IPS DF 4.7 (cell line): ENCODE measurements around the gene RNF44.

Experiments
- DNase-seq: peaks from one replicate; pipeline ENCODE4 v3.0.0-alpha.2; 2013; ENCODE audit warnings: low spot score; ENCODE audit errors: extremely low read depth

RNF44 gene

DNA sequence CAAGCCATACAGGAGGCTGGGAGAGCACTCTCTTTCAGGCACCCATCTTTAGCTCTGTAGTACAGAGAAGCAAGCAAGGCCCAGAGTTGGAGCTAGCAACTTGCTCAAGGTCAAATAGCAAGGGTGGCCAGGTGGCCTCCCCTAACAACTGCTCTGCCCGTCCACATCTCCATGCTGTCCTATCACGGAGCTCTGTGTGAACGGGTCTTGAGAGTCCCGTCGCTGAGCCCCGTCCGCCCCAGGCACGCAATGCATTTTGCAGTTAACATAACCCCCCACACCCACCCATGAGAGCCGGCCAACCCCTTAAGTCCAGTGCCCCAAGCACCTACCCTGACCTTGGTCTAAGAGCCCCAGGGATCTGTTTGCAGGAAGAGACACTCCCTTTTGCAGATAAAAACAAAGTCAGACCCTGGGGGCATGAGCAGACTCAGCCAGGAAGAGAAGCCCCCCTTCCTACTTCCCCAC, 1.5 kb downstream of the RNF44 start:
- no peak for DNase-seq

DNA sequence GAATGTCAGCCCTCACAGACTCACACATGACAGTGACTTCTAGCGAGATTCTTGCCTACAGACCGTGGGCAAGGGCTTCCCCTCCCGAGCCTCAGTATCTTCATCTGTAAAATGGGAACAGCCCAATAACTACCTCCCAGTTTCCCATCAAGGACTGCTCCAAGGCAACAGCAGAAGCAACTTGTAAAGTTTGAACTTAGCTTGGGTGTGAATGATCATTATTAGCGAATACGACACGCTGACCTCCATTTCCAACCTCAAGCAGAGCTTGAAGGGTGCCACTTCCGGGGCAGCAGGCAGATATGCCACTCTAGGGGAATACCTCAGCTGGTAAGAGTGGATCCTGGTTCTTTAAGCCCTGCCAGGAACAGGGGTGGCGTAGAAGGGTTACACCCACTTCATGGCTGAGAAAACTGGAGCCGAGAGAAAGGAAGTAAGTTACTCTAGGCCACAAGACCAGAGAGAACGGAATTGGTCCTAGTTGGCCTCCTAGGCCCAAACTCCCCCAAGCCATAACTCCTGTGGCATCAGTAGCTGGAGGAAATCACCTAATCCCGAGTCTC, 2.0 kb downstream of the RNF44 start:
- no peak for DNase-seq

DNA sequence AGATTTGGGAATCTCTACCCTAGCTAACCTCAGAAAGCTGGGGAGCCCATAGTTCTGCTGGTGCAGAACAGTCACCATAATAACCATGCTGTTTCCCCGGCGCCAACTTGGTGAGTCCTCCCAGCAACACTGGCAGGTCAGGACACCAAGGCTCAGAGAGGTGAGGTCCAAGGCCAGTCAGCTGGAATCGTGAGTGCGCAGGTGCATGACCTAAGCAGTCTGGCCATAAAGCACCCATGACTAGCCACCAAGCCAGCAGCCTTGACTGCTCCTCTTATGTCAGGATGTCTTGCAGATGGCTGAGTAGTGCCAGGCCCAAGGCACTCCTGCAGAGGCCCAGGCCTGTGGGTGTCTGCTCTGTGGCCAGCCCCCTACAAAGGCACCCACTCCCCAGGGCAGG, 2.6 kb downstream of the RNF44 start:
- no peak for DNase-seq

DNA sequence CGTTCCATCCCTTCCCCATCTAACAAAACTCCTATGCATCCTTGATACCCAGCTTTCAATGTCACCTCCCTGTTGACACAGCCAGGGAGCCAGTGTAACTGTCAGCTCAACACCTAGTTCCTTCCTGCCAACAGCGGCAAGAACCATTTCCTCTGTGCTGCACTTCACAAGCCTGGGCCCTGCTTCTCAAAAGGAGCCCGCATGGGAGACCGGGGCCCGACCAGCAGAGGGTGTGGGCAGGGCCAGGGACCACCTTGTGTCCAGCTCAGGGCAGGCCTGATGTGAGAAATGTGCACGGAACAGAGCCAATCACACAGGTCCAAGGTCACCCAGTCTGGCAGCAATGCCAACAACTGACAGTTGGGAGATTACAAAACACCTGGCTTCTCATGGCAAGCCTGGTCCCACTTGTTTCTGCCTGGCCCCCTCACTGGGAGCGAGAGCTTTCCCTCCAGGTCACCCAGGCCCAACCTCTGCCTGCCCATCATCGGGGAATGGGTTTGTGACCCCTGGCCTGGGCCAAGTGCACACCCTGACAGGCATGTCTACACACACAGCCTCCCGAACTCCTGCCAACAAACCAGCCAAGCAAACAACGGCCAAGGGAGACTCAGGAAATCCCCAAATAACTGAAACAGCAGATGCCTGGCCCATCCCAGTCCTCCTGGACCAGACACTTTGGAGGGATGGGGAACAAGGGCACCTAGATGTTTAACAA, 3.1 kb downstream of the RNF44 start:
- DNase-seq: no peak

DNA sequence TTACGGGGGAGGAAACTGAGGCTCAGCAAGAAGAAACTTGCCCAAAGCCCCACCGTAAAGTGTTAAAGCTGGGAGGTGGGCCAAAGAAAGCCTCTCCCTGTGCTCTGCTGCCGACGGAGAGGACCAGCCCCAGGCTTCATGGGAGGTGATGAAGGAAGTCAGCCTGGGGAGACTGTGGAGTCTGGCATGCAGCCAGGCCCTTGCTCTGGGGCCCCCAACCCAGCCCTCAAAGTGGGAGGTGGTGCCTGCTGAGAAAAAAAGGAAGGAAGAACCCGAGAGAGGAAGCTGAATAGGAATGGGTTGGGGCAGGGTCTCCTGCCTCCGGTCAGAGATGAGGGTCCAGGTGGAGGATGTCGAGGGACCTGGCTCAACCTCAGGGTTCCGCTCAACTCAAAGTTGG, 3.8 kb downstream of the RNF44 start:
- no peak for DNase-seq

DNA sequence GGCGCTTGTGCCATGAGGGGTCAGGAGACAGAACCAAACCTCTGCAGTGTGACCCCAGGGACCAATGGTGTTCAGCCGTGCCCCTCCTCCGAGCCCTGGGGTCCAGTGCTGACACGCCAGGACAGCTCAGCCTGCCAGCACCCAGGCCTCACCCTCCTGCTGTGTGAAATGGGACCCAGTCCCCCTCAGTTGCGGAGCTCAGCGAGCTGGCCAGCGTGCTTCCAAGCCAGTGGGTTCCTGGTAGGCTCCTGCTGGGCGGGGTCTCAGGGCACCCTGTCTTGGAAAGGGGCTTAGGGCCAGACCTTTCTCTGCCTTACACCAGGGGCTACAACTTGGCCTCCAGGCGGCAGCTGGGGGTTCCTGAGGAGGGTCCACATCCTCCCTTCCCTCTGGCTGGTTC, 4.4 kb downstream of the RNF44 start:
- DNase-seq: no peak

DNA sequence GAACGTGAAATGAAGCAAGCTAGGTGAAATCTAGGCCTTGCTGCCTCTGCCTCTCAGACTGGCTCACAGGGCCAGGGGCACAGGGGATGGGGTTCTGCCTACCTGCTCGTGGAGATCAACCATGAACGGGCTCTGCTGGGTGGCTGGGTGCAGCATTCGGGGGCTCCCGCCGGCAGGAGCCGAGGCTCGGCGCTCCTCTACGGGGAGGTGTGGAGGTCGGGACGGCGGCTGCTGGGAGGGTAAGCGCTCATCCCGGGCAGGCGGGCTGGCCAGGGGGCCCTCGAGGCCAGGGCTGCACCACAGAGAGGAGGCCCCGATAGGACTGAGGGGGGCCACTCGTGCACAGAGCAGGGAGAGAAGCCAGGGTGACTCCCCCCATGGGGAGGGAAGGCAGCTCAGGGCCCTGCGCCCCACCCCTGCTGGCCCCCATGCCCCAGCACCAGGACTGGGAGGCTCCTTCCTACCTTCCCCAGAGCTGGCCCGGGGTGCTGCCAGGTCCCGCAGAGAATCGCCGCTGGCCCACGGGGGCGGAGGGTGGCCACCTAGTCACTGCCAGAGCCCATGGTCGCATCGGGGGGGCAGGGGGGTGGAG, 5.2 kb downstream of the RNF44 start:
- no peak for DNase-seq

DNA sequence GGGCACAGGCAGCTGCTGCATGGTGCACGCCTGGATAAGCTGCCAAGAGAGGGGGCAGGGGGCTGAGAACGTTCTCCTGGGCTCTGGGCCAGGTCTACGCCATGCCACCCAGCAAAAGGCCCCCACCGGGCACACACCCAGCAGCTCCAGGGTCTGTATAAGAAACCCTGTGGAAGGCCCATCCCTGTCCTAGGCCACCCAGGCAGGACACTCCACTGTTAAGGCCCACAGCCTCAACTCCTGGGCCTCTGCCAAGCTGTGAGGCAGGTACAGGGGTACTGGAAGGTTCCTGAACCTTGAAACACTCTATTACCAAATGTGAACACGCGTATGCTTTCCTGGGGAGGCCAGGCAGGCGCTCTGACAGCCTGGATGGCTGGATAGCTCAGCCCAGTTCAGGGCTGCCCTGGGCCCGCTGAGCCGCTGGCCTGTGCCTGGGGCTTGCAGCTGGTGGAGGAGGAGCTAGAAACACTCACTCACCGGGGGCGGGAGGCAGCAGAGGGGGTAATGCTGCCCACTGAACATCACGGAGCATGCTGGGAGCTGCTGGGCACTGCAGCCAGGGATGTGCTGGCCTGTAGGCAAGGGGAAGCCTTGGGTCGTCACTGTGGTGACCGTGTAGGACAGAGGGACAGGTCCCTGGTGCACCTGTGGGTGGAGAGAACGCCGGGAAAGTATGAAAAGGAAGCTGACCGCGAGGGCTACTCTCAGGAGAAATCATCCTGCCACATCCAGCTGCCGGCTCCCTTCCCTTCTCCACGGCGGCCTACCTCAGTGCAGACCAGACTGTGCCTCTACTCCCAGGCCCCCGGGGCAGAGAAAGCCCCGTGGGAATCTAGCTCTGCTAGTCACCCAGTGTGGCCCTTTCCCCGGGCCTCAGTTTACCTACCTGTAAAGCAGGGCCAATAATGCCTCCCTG, 6.0 kb downstream of the RNF44 start:
- DNase-seq: no peak

DNA sequence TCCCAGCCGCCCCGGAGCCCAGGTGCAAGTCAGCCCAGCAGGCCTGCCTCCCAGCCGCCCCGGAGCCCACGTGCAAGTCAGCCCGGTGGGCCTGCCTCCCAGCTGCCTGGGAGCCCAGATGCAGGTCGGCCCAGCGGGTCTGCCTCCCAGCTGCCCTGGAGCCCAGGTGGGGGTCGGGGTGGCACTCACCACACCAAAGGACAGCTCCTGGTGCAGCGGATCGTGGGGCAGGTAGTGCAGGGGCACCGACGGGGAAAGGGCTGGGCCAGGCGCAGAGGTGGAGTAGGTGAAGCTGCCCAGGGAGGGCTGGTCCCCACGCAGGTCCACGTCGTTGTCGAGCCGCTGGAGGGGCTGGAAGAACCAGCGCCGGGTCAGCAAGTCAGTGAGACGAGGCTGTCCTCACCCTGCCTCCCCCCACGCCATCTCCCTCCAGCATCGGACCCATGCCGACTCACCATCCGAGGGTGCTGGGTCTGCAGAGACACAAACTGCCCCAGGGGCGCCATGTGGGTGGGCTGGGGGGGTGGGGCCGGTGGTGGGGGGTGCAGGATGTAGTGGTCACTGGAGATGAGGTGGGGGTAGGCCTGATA, 6.7 kb downstream of the RNF44 start:
- DNase-seq: no peak

DNA sequence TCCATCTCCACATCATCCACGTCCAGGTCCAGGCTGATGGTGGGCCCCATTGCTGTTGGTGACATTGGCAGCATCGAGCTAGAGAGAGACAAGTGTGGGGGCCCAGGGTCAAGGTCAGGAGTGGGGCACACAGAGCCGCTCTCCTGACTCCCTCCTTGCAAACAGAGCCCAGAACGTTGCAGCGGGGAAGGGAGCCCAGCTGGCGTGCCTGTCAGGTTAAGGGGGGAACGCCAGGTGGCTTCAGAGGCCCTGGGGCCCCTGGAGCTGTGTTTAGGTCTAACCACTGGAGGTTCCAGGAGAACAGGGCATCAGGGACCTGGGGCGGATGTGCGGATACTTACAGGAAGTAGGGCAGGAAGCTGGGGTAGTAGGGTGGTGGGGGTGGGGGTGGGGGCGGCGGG, 7.5 kb downstream of the RNF44 start:
- DNase-seq: no peak

DNA sequence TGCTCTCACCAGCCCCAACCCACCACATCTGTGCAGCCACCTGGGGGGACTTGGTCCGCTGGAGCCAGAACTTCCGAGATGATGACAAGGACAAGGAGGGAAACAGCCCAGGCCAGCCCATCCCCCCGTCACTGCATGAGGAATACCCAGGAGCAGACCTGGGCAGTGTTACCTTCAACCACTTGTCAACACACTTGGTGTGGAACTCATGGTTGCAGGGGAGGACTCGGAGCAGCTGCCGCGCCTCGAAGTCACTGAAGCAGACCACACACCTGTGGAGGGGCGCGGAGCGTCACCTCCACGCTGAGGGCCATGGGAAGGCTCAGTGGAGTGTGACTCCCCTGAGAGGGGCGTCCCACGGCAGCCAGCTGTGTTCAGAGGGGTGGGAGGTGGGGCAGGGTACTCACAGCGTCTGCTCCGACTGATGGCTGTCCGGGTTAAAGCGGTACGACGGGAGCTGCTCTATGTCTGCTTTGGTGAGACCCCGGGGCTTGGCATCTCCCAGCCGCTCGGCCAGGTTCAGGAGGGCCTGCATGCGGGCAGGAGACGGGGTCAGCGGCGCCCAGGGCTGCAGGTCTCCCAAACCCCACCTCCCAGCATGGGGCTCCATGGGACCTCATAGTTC, 8.0 kb downstream of the RNF44 start:
- DNase-seq: no peak

DNA sequence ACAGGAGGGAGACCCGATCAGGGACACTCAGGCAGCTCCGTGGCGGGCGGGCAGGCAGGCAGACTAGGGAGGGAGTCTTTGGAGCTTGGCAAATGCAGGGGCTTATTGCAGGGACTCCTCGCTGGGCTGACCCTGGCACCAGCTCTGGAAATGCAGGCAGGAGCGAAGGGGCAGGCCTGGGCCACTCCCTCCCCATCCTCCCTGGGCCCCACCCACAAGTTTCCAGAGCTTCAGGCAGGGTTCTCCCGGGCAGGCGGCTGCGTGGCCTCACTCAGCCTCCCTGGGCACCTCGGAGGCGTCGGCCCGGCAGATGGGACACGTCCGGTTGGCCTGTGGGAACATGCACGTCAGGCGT, 8.5 kb downstream of the RNF44 start:
- DNase-seq: no peak

DNA sequence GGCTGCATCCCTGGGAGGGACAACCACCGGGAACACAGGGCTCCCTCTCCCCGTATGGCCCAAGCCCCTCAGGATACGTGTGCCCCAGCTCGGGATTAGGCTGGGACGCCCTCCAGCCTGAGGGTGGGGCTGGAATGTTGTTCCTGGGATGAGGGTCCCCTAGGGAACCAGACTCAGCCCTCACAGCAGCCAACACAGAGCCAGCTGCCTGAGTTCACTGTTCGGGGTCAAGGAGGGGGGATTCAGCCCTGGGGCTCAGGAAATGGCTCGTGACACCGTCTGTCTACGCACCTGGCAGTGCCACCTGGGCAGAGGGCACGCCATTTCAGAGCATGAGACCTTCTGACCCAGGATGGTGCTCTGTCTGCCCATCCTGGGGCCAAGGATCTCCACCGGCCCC, 8.9 kb downstream of the RNF44 start:
- no peak for DNase-seq

DNA sequence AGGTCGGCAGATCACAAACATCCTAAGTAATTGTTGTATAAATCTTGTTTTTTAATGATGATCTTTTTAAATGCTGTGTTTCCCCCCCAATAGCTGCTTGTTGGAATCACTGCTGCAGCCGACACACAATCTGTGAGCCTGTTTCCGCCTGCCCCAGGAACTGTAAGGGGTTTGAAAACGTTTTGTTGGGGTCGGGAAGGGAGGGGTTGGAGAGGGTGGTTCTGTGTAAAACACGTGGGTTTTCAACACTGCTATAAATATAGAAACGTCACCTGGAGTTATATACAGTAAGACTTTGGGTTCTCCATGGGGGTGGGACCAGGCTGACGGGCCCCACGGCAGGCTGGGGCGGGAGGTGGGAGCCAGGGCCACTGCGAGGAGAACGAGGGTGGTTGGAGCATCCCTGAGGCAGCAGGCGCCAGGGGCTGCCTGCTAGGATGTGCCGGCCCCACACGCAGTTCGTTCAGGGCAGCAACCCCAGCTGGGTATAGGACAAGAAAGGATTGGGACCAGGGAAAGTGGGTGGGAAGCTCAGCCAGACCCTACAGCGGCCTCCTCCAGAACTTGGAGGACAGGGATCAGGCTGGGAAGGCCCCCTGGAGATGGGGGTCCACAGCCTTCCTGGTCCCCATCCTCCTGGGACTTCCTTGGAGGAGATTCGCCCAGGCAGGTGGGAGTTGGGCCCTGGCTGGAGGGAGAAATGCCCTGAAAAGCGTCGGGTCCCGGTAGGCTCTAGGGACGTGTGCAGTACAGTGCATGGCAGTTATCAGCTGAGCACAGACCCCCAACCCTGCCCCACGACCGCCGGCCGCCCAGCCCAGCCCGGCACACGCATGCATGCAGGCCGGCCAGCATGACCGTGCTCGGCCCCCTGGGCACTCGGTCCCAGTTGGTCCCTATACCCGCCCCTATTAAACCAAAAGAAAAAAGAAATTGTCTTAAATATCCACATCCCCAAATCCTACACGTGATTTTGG, 9.7 kb downstream of the RNF44 start:
- no peak for DNase-seq

DNA sequence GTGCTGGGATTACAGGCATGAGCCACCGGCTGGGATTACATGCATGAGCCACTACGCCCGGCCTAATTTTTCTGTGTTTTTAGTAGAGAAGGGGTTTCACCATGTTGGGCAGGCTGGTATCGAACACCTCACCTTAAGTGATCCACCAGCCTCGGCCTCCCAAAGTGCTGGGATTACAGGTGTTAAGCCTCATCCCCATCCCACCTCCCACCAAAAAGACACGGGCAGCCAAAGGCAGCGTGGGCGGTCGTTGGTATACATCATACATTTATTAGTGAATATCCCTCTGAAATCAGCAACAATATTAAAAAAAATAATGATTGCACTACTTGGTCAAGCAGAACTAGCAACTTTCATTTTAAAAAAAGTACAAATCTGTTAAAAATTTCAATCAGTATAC, 10.7 kb downstream of the RNF44 start:
- DNase-seq: no peak

DNA sequence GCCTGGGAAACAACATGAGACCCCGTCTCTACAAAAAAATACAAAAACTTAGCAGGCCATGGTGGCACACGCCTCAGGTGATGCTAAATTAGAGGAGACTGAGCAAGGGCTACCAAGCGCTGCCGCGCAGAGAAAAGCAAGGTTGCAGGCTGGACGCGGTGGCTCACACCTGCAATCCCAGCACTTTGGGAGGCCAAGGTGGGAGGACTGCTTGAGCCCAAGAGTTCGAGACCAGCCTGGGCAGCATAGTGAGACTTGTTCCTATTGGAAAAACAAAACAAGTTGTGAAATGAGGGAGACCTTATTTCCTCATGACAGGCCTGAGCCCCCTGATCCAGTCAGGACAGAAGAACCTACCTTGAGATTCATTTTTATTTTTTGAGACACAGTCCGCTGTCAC, 11.5 kb downstream of the RNF44 start:
- DNase-seq: no peak

DNA sequence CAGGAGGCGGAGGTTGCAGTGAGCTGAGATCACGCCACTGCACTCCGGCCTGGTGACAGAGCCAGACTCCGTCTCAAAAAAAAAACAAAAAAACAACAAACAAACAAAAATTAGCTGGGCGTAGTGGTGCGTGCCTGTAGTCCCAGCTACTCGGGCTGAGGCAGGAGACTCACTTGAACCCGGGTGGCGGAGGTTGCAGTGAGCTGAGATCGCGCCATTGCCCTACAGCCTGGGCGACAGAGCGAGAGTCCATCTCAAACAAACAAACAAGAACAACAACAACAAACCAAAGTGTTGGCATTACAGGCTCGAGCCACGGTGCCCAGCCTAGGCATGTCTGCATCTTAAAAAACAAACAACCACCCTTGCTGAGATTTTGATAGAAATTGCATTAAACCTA, 12.2 kb downstream of the RNF44 start:
- no peak for DNase-seq

DNA sequence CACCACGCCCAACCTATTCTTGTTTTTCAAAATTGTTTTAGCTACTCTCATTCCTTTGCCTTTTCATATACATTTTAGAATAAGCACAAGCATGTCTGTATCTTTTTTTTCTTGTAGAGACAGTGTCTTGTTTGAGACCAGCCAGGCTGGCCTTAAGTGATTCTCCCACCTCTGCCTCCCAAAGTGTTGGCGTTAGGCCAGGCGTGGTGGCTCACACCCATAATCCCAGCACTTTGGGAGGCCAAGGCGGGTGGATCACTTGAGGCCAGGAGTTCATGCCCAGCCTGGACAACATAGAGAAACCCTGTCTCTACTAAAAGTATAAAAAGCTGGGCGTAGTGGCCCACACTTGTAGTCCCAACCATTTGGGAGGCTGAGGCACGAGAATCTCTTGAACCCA, 13.1 kb downstream of the RNF44 start:
- no peak for DNase-seq

DNA sequence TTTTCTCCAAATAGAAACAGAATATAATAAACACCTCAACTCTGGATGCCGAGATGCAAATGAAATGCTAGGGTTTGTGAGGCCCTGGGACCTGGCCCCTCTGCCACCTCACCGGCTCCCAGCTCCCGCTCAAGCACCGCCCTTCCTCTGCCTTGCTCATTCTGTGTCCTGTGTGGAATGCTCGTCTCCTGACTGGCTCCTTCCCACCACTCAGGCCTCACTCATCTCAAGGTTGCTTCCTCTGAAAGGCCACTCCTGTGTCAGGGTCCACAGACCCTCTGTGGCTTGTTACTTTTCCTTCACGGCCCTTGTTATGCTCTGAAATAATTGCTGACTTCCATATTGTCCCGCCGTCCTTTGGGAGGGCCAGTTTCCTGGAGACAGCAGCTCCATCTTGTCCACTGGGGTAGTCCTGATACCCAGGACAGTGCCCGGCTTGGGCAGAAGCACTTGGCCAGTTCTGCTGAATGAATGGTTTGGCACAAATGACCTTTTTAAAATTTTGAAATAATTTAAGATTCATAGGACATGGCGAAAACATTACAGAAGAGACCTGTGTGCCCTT, 15.4 kb downstream of the RNF44 start:
- DNase-seq: no peak

DNA sequence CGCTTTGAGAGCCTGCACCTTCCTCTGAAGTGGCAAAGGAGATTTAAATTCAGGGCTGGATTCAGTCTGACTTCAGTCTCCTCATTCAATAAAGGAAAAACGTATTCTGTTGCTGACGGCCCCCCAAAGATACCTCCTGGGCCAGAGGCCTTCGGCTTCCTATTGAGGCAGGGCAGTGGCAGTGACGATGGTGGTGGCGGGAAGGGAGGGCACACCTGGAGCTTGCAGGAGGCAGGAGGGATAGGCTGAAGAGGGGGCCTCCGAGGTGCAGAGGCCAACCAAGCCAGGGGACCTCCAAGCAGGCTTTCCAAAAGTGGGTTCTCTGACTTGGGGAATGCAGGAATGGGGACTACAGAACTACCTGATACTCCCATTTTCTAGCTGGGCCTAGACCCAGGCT, 15.9 kb downstream of the RNF44 start:
- DNase-seq: no peak
